ENCODE measurements around the gene TSPEAR.
"Not testable (repeated sequence)": the region's sequence is repeated elsewhere in the genome, so short reads cannot be mapped to it uniquely, and the experiment has no call there.

TSPEAR gene

DNA sequence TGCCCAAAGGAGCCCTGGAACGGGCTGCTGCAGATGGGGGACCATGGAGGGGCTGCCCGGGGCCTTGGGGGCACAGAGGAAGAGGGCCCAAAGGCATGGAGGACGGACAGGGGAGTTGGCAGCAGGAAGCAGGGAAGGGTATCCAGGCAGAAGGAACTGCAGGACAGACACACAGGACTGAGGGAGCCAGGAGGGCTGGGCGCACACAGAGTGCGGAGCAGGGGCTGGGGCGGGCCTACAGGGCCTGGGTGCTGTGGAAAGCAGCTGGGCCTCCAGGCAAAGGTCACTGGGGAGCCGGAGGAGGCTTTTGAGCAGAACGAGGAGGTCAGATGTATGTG is 199.5 kb downstream of the TSPEAR start:
- DNase-seq, result no peak

DNA sequence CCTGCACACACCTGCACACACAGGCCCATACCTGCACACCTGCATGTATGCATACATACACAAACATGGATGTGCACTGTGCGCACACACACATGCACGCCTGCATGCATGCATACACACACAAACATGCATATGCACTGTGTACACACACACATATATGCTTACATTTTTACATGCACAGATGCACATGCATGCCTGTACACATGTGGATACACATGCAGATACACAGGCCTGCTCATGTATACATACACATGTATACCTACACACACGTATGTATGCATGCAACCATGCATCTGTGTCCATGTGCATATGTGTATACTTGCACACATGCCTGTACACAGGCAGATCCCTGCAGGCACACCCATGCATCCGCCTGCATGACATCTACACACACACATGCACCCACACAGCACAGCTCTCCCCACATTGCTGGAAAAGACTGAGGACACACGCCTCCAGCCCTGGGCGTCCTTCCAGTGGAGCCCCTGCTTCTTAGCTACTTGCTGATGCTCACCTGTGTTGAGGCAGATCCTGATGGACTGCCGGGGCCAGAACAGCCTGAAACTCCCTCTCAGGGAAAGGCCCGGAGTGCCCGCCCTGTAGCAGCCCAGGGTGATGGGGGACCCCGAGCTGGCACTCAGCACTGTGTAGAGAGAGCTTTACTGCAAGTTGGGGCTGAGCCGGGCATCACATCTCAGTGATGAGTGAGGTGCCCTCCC is 200.0 kb downstream of the TSPEAR start:
- DNase-seq, result no peak

DNA sequence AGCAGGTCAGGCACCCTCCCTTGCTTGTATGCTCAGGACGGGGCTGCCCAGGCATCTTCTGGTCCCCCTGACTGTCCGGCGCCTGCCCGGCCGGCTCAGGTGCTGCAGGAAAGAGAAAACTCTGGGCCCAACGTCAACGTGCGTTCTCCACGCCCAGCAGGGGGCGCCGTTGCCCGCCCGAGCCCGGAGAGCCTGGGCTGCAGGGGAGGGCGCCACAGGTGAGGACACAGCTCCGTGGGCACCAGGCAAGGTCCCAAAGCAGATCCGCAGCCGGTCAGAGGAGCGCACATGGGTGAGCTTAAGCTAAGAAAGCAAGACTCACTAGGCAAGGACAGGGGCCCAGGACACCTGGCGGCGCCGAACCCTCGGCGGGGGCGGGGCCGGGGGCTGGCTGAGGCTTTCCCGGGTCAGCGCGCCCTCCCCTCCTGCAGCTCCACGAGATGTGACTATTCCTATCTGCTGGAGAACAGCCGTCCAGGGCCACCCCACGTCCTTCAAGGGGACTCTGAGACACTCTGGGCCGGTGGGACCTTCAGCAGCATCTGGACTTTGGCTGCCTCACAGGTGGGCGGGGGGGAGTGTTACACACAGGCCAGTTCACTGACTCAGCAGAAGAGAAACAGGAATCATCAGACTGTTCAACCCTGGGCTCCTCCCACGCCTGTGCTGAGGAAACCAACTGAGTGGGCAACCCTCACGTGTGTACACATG is 200.7 kb downstream of the TSPEAR start:
- DNase-seq, result peak; percentile 59 to 76 (median 67)

DNA sequence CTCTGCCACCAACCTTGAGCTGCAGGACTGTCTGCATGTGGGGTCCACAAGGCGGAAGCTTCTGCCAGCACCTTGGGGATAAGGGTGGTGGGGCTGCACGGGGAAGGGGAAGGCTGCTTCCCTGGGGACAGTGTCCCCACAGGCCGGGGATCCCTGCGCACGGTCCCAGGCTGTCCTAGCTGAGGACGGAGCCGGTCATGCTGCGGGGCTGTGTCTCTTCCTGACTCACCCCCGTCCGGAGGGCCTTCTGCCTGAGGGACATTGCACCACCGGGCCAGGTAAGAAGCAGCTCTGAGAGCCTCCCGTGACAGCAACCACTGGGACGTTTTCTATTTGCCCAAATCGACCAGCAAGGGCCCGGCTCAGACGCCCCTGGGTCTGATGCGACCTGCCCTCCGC is 201.3 kb downstream of the TSPEAR start:
- DNase-seq, result no peak

DNA sequence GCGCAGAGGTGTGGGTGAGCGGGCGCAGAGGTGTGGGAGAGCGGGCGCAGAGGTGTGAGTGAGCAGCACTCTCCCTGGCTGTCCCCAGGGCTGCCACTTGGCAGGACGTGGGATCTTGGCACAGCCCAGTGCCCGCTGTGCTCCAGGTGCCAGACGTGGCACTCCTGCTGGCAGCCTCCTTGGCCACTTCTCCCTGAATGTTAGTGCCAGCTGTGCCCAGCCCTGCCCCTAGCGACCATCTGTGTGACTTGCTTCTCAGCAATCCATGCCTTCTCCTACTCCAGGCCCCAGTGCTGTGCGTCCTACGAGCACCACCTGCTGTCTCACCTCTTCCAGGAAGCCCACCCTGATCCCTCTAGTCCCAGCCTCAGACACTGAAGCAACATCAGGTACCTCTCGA is 201.8 kb downstream of the TSPEAR start:
- DNase-seq, result peak in 2 of 4 experiments; percentile 33 to 37

DNA sequence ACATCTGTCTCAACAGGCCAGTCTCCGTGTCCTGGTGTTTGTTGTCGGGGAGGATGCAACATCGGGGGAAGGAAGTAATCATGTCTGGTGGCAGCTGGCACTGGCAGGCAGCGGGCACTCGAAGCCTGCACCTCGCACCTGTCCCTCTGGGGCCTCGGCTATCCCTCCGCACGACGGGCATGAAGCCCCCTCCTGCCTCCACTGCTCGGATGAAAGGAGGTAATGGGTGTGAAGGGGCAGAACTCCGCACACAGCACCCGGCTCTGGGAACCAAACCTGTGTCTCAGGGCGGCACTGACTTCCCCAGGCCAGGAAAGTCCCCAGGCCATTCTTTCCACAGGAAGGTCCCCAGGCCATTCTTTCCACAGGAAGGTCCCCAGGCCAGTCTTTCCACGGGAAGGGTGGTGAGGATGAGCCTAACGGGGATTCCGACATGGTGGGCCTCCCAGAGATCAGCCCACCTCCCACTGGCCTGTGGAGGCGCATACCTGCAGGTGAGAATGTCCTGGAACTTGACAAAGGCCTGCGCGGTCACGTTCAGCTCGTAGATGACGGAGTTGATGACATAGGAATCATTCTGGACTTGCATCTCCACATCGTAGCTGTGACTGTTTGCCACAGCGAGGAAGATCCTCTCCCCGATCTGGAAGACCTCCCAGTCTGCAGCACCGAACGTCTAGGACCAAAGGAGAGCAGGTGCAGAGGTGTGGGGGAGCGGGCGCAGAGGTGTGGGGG is 202.5 kb downstream of the TSPEAR start:
- no peak for DNase-seq

DNA sequence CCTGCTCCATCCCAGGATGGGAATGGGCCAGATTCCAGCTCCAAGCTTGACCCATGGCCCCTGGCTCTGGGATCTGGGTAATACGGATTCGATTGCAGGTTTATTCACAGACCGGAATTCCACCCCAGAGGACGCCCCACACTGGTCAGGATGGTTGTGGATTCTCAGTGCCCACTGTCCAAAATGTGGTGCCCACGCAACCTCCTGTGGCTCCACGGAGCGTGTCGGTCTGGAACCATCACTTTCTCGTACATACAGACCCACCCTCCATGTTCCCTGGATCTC is 203.0 kb downstream of the TSPEAR start:
- DNase-seq, result no peak

DNA sequence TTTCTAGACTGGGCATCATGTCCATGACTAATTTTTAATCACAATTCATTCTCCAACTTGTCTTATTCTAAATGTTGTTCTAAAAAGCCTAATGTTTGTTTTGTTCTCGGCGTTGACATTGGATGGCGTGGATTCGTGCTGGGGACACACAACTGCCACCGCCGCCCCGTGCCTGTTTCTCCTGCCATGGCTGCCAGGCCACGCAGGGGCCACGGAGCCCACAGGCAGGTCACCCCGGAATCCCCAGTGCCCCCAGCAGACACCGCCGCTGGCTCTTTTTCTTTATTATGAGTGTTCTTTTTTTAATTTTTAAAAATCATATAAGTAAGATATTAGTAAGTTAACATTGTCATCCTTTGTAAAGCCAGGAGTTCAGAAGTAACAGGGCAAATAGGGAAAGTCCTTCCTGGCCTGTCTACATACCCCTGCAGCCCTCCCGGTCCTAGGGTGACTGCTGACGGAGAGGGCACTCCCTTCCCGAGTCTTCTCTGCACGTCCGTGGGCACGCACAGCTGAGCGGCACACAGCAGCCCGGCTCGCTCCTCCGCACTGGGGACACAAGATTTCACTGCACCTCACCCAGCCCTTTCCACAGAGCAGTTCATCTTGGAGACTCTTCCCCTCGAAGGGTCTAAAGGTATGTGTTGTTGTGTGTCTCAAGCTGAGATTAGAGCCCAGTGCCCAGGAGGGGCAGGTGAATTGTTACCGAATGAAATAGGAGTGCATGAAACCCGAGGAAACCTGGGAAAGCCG is 203.5 kb downstream of the TSPEAR start:
- DNase-seq, result no peak

DNA sequence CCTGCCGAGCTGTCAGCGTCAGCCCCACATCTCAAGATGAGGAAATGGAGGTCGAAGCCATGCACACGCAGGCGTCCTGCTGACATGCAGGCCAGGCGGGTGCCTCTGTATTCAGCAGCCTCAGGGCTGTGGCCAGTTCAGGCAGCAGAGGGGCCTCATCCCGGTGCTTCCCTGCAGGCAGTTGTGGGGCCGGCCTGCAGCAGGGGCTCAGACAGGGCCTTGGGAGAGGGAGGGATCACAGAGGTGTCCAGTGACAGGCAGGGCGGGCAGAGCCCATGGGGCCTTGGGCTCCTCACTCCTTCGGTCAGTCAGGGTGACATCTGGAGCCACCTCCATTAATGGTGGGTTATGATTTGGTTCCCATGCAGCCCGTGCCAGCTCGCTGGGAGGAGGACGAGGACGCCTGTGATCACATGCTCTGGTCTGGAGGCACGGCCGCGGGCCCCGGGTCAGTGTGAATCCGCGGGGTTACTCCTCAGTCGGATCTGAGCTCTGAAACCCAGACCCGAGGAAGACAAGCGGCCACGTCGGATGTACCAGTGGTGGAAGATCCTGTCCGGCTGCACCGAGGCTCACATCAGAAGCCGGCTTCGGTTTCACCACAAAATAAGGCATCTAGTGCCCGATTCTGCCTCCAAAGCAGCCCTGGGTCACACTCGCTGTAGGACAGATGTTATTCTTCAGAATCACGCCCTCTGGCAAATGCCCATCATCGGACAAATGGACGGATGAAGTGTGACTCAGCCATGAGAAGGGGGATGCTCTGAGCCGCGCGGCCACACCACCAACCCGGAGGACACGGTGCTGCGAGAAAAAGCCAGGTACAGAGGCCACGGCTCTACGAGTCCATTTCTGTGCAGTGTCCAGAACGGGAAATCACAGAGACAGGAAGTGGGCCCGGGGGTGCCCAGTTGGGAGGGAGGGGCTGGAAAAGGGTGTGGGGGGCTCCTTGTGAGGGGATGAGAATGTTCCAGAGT is 204.8 kb downstream of the TSPEAR start:
- DNase-seq, result no peak

DNA sequence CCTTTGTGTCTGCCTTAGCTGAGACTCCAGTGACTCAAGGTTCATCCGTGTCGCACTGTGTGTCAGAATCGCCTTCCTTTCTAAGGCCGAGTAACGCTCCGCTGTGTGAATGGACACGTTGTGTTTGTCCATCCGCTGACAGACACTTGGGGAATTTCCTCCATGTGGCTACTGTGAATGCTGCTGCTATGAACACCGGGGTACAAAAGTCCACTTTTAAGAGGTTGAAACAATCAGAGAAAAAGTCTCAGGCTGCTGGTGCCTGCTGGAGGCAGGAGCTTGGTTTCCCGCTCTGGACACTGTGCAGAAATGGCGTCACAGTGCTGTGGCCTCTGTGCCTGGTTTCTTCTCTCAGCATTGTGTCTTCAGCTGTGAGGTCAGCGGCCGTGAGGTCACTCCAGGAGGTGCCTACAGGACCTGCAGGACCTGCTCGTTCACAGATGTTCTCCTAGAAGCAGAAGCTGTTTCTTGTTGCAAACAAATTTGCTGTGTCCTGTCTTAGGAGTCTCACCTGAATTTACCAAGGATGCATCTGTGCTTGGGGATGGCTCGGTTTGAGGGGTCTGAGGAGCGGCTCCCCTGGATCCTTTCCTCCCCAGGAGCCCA is 205.6 kb downstream of the TSPEAR start:
- DNase-seq, result no peak

DNA sequence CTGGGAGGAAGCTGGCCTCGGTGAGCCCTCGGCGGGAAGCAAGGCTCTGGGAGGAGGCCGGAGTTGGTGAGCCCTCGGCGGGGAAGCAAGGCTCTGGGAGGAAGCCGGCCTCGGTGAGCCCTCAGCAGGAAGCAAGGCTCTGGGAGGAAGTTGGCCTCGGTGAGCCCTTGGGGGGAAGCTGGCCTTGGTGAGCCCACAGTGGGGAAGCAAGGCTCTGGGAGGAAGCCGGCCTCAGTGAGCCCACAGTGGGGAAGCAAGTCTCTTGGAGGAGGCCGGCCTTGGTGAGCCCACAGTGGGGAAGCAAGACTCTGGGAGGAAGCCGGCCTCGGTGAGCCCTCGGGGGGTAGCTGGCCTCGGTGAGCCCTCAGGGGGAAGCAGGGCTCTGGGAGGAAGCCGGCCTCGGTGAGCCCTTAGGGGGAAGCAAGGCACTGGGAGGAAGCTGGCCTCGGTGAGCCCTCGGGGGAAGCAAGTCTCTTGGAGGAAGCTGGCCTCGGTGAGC is 207.4 kb downstream of the TSPEAR start:
- DNase-seq, result peak; percentile 16 to 70 (median 54)

DNA sequence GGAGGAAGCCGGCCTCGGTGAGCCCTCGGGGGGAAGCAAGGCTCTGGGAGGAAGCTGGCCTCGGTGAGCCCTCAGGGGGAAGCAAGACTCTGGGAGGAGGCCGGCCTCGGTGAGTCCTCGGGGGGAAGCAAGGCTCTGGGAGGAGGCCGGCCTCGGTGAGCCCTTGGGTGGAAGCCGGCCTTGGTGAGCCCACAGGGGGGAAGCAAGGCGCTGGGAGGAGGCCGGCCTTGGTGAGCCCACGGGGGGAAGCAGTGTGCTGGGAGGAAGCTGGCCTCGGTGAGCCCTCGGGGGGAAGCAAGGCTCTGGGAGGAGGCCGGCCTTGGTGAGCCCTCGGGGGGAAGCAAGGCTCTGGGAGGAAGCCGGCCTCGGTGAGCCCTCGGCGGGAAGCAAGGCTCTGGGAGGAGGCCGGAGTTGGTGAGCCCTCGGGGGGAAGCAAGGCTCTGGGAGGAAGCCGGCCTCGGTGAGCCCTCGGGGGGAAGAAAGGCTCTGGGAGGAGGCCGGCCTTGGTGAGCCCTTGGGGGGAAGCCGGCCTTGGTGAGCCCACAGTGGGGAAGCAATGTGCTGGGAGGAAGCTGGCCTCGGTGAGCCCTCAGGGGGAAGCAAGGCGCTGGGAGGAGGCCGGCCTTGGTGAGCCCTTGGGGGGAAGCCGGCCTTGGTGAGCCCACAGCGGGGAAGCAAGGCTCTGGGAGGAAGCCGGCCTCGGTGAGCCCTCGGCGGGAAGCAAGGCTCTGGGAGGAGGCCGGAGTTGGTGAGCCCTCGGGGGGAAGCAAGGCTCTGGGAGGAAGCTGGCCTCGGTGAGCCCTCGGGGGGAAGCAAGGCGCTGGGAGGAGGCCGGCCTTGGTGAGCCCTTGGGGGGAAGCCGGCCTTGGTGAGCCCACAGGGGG is 208.1 kb downstream of the TSPEAR start:
- DNase-seq, result not testable (repeated sequence)

DNA sequence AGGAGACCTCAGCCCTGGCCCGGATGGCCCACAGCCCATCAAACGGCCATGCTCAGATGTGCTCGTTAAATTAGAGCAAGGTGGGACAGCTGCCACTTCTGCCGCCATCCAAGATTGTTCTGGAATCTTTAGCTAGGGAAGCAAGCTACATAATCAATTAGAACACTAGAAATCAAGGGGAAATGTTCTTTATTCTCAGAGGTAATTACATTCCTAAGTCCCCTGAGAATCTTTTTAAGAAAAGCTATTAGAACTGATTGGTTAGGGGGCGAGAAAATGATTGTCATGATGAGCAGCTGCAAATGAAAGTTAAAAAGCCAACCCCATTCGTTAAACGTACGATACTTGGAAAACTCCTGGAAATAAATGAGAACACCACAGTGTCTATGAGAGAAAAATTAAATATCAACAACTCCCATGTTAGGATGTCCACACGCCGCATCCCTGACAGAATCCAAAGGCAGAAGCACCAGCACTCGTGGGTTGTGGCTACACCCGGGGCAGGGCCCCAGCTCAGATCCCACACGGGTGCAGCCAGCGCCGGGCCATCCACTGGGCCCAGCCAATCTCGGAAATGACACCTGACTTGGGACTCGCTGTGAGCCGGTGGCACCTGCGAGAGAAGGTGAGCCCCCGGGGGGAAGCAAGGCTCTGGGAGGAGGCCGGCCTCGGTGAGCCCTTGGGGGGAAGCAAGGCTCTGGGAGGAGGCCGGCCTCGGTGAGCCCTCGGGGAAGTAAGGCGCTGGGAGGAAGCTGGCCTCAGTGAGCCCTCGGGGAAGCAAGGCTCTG is 209.0 kb downstream of the TSPEAR start:
- DNase-seq, result no peak

DNA sequence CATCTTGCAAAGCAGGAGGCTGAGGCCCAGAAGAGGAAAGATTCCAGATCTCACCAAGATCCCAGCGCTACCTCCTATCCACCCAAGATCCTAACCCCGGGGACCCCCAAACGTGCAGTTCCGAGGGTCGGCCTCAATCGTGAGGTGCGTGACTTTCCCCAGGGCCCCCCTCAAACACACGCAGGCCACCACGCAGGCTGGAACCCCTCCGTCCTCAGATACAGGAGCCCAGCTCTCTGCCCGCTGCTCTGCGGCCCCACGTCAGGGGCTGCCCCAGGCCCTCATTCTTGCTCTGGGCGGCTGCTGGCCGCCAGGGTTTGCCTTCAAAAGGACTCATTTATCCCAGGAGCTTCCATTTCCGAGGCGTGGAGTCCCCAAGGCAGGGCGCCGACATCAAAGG is 211.3 kb downstream of the TSPEAR start:
- DNase-seq, result no peak

DNA sequence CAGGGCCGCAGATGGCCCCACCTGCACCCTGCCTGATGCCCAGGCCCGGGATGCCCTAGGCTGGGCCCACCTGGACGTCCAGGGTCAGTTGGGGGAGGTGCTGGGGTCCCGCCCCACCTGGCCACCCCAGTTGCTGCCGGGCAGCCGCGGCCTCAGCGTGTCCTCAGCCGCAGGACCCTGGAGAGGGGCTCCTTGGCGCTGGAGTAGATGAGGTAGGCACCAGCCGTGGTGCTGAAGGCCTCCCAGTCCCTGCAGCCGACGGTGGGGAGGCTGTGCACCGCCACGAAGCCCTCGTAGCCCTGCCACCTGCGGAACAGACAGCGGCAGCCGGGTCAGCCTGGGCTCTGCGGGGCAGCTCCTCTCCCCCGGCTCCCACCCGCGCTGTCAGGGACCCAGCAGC is 211.7 kb downstream of the TSPEAR start:
- no peak for DNase-seq

DNA sequence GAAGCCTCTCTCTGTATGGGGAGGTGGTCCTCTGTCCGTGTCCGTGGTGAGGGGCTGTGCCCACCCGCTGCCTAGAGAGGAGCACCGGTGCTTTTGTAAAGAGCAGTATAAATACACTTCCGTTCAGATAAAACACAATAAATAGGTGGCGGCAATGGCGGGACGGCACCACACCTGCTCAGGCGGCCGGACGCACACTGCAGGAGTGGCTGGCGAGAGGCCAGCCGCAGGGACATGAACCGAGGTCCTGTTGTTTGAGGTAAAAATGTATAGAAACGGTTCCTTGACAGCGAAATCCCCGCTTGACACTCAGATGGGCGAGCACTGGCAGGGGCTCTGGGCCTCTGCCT is 212.2 kb downstream of the TSPEAR start:
- DNase-seq, result no peak

DNA sequence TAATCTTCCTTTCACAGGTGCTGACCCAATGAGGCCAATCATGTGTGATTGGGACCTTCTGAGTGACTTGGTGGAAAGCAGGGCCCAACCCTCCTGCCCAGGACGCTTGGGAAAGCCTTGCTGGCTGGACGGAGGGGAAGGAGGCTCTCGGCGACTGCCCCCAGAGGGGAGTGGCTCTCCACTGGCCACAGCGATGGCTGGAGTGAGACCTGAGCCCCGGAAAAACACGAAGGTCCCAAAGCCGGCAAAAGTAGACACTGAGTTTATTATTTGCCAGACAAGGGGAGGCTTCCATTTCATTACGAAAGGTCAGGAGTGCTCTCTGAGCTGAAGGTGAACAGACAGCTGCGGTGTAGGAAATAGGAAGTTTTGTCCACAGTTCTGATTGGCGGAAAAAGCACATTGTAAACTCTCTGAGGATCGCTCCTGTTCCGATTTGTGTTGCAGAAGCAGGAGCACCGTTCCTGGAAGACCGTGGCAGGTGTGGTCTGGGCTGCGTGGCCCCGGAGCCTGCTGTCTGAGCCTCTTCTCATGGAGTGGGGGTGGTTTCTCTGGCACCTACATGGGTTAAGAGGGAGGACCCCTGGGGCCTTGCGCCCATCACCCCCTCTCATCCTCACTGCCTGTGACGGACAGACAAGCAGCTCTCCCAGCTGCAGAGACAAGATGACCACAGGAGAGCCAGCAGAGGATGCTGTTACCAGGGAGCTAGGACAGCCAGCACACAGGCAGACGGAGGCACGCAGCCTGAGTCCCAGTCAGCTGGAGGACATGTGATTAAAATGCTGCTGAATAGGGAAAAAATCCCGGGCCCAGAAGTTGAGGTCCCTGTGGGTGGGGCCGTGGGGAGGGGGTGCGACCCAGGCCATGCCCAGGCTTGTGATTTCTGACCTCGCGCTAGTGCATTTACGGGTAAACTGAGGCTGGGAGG is 212.8 kb downstream of the TSPEAR start:
- DNase-seq, result no peak

DNA sequence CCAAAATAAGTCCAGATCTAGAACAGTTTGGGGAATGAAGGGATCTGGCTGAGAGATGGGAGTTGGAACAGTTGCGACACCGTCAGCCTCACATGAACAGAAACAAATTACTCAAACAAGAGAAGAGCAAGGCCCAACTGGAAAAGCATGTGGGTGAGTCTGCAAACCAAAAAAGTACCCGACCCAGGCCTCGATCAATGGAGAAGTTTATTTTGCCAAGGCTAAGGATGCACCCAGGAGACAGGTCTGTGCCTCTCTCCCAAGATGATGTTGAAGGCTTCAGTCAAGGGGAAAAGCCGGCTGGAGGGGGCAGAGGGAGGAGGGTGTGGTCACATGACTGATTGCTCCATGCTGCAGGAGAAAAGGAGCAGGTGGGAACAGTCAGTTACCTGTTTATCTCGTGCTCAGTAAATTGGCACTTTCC is 213.7 kb downstream of the TSPEAR start:
- DNase-seq, result peak in 3 of 4 experiments; percentile 8 to 44 (median 42)
